WERI-Rb-1 (cell line): ENCODE measurements around the gene NFATC1.

Experiments
- DNase-seq: peaks from one replicate; pipeline ENCODE4 v3.0.0-alpha.2; 2020
- H3K27ac ChIP-seq: fragments of 250-450 bp; sonication (Bioruptor Pico); 2 replicates; pipeline ENCODE4 v1.5.1; 2020; ENCODE audit warnings: mild to moderate bottlenecking, moderate library complexity
- H3K27me3 ChIP-seq: fragments of 250-450 bp; sonication (Bioruptor Pico); 2 replicates; pipeline ENCODE4 v1.5.1; 2021; ENCODE audit warnings: mild to moderate bottlenecking, low read depth, moderate library complexity; ENCODE audit not compliant: insufficient read depth, severe bottlenecking
- H3K36me3 ChIP-seq: fragments of 250-450 bp; sonication (Bioruptor Pico); 2 replicates; pipeline ENCODE4 v1.5.1; 2020; ENCODE audit warnings: mild to moderate bottlenecking, moderate library complexity
- H3K4me3 ChIP-seq: 2 replicates; pipeline ENCODE4 v1.5.1; 2011; ENCODE audit warnings: low read depth, mild to moderate bottlenecking, control low read depth, low read length
- H3K9me3 ChIP-seq: fragments of 250-450 bp; sonication (Bioruptor Pico); 2 replicates; pipeline ENCODE4 v1.5.1; 2021; ENCODE audit warnings: mild to moderate bottlenecking, moderate library complexity; ENCODE audit not compliant: severe bottlenecking
- TF ChIP-seq, protein P1 (sequence below): IDR thresholded peaks from 2 replicates; pipeline ENCODE4 v1.5.1; 2011; ENCODE audit warnings: low read depth, mild to moderate bottlenecking, control low read depth, inconsistent platforms, low read length

NFATC1 gene

DNA sequence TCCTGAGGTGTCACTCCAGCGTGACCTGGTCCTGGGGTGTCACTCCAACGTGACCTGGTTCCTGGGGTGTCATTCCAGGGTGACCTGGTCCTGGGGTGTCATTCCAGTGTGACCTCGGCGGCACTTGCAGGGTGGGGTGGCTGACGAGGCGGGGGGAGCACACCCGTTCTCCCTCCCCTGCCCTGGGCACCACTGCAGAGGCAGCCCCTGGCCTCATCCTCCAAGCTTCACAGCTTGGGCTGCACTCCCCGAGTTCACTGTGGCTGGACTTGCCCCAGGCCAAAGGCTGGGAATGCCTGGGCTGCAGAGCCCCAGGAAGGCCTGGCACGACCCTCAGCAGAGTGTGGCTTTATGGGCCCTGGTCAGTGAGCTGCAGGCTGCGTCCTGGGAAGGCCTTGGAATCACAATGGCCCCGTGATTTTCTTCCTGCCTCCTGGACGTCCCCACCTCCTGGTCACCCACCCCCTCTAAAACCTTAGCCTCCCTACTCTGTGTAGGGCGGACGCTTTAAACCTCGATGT lies 88.3 kb downstream of the NFATC1 start:
- no peak for DNase-seq
- Histone ChIP-seq H3K4me3 (no peak overlapping the region), H3K9me3 (no peaks in the 10 kb centered on the region), H3K36me3 (peaks cover 29% of the 10 kb centered on the region), H3K27me3 (no peaks in the 10 kb centered on the region), H3K27ac (no peak overlapping the region)
- TF ChIP-seq, protein P1, sequence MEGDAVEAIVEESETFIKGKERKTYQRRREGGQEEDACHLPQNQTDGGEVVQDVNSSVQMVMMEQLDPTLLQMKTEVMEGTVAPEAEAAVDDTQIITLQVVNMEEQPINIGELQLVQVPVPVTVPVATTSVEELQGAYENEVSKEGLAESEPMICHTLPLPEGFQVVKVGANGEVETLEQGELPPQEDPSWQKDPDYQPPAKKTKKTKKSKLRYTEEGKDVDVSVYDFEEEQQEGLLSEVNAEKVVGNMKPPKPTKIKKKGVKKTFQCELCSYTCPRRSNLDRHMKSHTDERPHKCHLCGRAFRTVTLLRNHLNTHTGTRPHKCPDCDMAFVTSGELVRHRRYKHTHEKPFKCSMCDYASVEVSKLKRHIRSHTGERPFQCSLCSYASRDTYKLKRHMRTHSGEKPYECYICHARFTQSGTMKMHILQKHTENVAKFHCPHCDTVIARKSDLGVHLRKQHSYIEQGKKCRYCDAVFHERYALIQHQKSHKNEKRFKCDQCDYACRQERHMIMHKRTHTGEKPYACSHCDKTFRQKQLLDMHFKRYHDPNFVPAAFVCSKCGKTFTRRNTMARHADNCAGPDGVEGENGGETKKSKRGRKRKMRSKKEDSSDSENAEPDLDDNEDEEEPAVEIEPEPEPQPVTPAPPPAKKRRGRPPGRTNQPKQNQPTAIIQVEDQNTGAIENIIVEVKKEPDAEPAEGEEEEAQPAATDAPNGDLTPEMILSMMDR: no peak

DNA sequence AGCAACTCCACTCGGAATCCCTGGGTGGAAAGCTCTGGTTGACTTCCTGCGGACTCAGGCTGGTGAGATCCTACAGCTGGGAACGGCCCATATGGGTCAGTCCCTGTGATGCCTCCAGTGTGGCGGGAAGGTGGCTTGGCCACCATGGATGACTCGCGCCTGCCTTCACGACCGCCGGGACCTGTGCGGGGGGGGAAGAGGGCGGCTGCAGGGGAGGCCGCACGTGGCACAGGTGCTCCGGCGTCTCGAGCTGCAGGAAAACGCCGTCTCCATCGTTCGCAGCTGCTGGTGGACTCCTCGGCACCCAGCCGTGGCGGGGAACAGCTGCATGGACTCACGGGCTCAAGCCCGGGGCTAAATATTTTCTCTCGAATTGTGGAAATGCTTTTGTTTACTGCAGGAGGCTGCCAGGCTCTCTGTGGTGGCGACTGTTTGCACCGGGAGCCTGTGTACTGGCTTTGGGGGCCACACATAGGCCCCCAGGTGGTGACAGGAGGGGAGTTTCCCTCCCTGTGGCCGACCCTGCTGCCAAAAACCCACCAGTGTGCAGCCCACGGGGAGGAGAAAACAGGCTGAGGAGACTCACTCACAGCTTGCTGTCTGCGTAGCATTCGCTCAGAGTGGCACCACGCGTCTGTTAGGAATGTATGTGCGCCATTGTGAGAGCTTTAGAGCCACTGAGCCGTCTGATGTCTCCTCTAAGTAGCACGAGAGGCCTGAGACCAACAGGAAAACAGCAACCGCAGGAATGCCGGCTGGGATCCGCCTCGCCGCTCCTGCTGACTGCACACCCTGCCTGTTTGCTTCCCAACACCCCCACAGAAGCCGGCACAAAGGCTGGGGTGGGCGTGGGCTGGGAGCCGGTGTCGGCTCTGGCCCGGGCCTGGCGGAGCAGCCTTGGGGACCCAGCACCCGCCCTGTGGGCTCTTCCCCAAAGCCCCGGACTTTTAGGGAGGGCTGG lies 89.2 kb downstream of the NFATC1 start:
- no peak overlapping the region for H3K27ac ChIP-seq
- peaks cover 32% of the 10 kb centered on the region for H3K36me3 ChIP-seq
- TF ChIP-seq, protein P1: no peak
- no peaks in the 10 kb centered on the region for H3K27me3 ChIP-seq
- no peak overlapping the region for H3K4me3 ChIP-seq
- DNase-seq: no peak
- no peaks in the 10 kb centered on the region for H3K9me3 ChIP-seq

DNA sequence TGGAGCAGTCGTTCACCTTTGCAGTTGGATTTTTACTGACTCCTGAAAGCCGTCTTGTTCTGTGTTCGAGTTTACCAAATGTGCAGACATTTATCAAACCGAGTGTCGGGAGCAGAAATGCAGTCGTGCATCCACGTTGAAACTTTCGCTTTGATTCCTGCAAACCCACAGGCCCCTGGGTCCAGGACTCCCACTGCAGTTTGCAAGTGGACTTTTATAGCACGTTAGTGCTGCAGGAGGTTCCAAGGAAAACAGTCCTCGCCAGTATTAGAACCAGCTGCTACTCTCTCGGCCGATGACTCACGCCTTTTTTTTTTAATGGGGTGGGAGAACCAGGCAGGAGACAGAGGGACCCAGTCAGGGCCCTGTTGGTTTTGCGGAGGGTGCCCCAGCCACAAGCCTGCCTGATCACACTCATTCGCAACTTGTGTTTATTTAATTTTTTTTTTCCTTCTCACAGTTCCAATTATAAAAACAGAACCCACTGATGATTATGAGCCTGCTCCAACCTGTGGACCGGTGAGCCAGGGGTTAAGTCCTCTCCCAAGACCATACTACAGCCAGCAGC lies 90.1 kb downstream of the NFATC1 start:
- DNase-seq: no peak
- no peak overlapping the region for H3K27ac ChIP-seq
- H3K4me3 ChIP-seq: no peak overlapping the region

DNA sequence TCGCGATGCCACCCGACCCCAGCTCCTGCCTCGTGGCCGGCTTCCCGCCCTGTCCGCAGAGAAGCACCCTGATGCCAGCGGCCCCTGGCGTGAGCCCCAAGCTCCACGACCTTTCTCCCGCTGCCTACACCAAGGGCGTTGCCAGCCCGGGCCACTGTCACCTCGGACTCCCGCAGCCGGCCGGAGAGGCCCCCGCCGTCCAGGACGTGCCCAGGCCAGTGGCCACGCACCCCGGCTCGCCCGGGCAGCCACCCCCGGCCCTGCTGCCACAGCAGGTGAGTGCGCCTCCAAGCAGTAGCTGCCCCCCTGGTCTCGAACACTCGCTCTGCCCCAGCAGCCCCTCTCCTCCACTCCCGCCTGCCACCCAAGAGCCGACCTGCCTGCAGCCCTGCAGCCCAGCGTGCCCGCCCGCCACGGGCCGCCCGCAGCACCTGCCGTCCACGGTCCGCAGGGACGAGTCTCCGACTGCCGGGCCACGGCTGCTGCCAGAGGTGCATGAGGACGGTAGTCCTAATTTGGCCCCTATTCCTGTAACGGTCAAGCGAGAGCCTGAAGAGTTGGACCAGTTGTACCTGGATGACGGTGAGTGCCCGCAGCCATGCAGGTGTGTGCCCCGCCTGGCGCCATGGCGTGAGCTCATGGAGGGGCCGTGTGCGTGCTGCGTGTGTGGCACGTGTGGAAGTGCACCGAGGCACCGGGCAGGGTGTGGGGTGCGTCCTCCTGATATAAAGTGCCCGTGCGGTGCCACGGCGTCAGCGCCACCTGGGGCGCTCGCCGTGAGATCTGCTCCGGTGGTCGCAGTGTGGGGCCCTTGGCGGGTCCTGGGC lies 90.8 kb downstream of the NFATC1 start:
- Histone ChIP-seq H3K9me3 (no peaks in the 10 kb centered on the region), H3K4me3 (no peak overlapping the region), H3K27ac (no peak overlapping the region), H3K36me3 (peaks cover 37% of the 10 kb centered on the region), H3K27me3 (no peaks in the 10 kb centered on the region)
- no peak for DNase-seq
- TF ChIP-seq, protein P1: no peak

More for the DNA sequence above, 90.1 kb downstream of the NFATC1 start:
- Histone ChIP-seq H3K36me3 (peaks cover 32% of the 10 kb centered on the region), H3K9me3 (no peaks in the 10 kb centered on the region), H3K27me3 (no peaks in the 10 kb centered on the region)
- TF ChIP-seq, protein P1: no peak

DNA sequence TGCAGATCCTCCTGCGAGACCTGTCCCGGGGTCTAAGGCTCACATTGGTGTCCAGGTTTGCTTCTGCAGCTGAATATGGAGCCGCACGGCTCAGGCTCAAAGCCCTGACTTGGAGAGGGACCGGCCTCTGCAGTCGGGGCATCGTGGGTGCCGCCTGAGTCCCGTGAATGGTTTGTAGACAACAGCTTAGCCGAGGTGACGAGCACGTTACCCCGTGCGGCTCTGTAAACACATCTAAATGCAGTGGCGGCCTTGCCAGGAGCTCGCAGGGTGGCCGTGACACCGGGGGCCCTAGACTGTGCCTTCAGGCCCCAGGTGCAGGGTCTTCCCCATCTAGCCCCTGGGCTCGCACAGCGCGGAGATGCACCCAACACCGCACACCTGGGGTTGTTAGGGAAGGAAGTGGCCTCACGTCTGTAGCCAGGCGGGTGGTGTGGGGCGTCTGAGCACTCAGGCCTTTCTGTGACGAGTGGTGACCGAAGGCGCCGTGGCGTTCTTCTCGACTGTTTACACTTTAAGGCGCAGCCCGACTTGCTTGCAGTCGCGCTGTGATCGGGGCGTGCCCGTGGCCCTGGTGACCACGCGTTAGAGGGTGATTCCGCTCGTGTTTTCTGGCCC lies 91.6 kb downstream of the NFATC1 start:
- Histone ChIP-seq H3K36me3 (peaks cover 37% of the 10 kb centered on the region), H3K4me3 (no peak overlapping the region), H3K27ac (no peak overlapping the region), H3K27me3 (no peaks in the 10 kb centered on the region), H3K9me3 (no peaks in the 10 kb centered on the region)
- DNase-seq: no peak
- TF ChIP-seq, protein P1: no peak
